MCF 10A (cell line): Measurements from ENCODE around the gene COL27A1. TPM values are rescaled to one million over a fixed set of nuclear protein-coding genes. Genes with fewer than 3 reads are reported as not detected.

ENCODE experiments used
- BruUV-seq: library from RNA; stranded (reverse); fragments of 400-500 nt; replicated peaks from 2 replicates; lab custom pipeline; 2021; lab: Mats Ljungman, UMichigan
- CTCF ChIA-PET: fragments of 300-600 bp; sonication (Branson Sonifier 250); formaldehyde crosslinking; extraction: SDS; loops from one replicate; lab custom pipeline; 2021; ENCODE audit warnings: antibody characterized with exemption, inconsistent platforms; lab: Yijun Ruan, JAX
- POLR2A ChIA-PET: fragments of 300-600, 350-650 bp; sonication (Branson Sonifier 250); formaldehyde crosslinking; extraction: SDS; loops from one replicate; lab custom pipeline; 2020; ENCODE audit warnings: antibody characterized with exemption, inconsistent platforms; lab: Yijun Ruan, JAX
- DNase-seq: peaks from one replicate; pipeline ENCODE4 v3.0.0-alpha.2; 2018; ENCODE audit not compliant: unreplicated experiment
- H3K27ac Mint-ChIP-seq: one replicate; pipeline ENCODE4 v1.8.0; 2022; ENCODE audit warnings: mild to moderate bottlenecking, low read depth, mixed read lengths; ENCODE audit not compliant: unreplicated experiment
- H3K27me3 Mint-ChIP-seq: one replicate; pipeline ENCODE4 v1.8.0; 2022; ENCODE audit warnings: mixed read lengths; ENCODE audit not compliant: insufficient read depth, unreplicated experiment
- H3K36me3 Mint-ChIP-seq: one replicate; pipeline ENCODE4 v1.8.0; 2022; ENCODE audit warnings: mild to moderate bottlenecking, moderate library complexity, mixed read lengths; ENCODE audit not compliant: insufficient read depth, unreplicated experiment
- H3K4me1 Mint-ChIP-seq: one replicate; pipeline ENCODE4 v1.8.0; 2022; ENCODE audit warnings: mixed read lengths; ENCODE audit not compliant: insufficient read depth, unreplicated experiment
- H3K4me3 Mint-ChIP-seq: one replicate; pipeline ENCODE4 v1.8.0; 2022; ENCODE audit warnings: mild to moderate bottlenecking, moderate library complexity, mixed read lengths; ENCODE audit not compliant: unreplicated experiment
- H3K9me3 Mint-ChIP-seq: one replicate; pipeline ENCODE4 v1.8.0; 2022; ENCODE audit warnings: mixed read lengths; ENCODE audit not compliant: unreplicated experiment
- CTCF ChIP-seq: fragments of 200-600 bp; IDR thresholded peaks from one replicate; pipeline ENCODE4 v1.8.0; 2022; ENCODE audit warnings: antibody characterized with exemption, mild to moderate bottlenecking; ENCODE audit not compliant: unreplicated experiment
- intact Hi-C: fragments of 100-400 bp; cut with micrococcal nuclease; formaldehyde crosslinking; loops from 2 replicates; pipeline ENCODE4 v1.14.1; 2022
- total RNA-seq: library from RNA; stranded (reverse); gene quantifications from 2 replicates; pipeline ENCODE4 v1.2.3, GENCODE V29; 2022

COL27A1 gene
- total RNA-seq, 1 experiment from 2014 or later = 2.9 TPM

GRCh38 chr9:114346146-114346545, 190.8 kb downstream of the COL27A1 start:
- CTCF ChIA-PET = interaction anchor here (0.6 to 1.7 kb wide), 2 partner anchors 59 to 1071 kb away, joined by 4 to 7 read pairs; partner anchors contain the start of genes CDC26 and PRPF4
- no peak for DNase-seq
- no peak for TF ChIP-seq CTCF
- BruUV-seq = no TSS peak
- H3K27ac Mint-ChIP-seq = no peak overlapping the region
- intact Hi-C loops = no loop called here
- H3K4me3 Mint-ChIP-seq = no peak overlapping the region
- POLR2A ChIA-PET = no interaction called here
- no peaks in the 10 kb centered on the region for H3K9me3 Mint-ChIP-seq
- H3K4me1 Mint-ChIP-seq = peaks cover 13% of the 10 kb centered on the region
- peaks cover 19% of the 10 kb centered on the region for H3K36me3 Mint-ChIP-seq
- H3K27me3 Mint-ChIP-seq = no peaks in the 10 kb centered on the region

DNA sequence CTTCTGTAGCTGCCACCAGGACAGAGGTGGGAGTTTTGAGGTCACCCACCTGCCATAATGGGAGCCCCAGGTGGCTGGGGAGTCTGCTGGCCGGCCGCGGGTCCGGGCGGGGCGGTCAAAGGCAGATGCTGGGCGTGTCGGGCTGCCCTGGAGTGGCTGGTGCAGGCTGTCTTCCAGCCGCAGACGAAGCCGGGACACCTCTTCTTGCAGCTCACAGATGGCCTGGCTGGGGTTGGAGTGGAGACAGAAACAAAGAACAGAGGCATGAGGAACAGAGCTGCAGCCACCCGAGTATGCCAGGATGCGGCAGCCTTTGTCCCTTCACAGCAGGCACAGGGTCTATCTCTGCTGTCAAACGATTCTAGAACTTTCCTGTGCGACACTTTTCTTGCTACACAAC, 192.3 kb downstream of the COL27A1 start:
- intact Hi-C loops = no loop called here
- BruUV-seq = no TSS peak
- H3K4me1 Mint-ChIP-seq = peaks cover 13% of the 10 kb centered on the region
- no peaks in the 10 kb centered on the region for H3K27me3 Mint-ChIP-seq
- H3K4me3 Mint-ChIP-seq = no peak overlapping the region
- H3K27ac Mint-ChIP-seq = no peak overlapping the region
- no peaks in the 10 kb centered on the region for H3K9me3 Mint-ChIP-seq
- ChIA-PET POLR2A (no interaction called here), CTCF (interaction anchor here (1.1 to 1.4 kb wide), 3 partner anchors 9 to 306 kb away, joined by 3 to 4 read pairs (median 3); no protein-coding TSS in a partner anchor)
- no peak for DNase-seq
- no peak for TF ChIP-seq CTCF
- H3K36me3 Mint-ChIP-seq = peaks cover 15% of the 10 kb centered on the region

GRCh38 chr9:114348261-114348905, 193.0 kb downstream of the COL27A1 start:
- no peak overlapping the region for H3K4me3 Mint-ChIP-seq
- no peak for TF ChIP-seq CTCF
- no peaks in the 10 kb centered on the region for H3K27me3 Mint-ChIP-seq
- peaks cover 15% of the 10 kb centered on the region for H3K36me3 Mint-ChIP-seq
- H3K9me3 Mint-ChIP-seq = no peaks in the 10 kb centered on the region
- BruUV-seq = no TSS peak
- peaks cover 13% of the 10 kb centered on the region for H3K4me1 Mint-ChIP-seq
- CTCF ChIA-PET = interaction anchor here (1.0 to 1.4 kb wide), 5 partner anchors 9 to 305 kb away, joined by 3 to 4 read pairs (median 3); no protein-coding TSS in a partner anchor
- H3K27ac Mint-ChIP-seq = peak overlapping the region; percentile 54
- POLR2A ChIA-PET = interaction anchor here (0.8 to 1.9 kb wide), 3 partner anchors 16 to 305 kb away, joined by 3 to 7 read pairs (median 4); no protein-coding TSS in a partner anchor
- no peak for DNase-seq
- intact Hi-C loops = no loop called here

DNA sequence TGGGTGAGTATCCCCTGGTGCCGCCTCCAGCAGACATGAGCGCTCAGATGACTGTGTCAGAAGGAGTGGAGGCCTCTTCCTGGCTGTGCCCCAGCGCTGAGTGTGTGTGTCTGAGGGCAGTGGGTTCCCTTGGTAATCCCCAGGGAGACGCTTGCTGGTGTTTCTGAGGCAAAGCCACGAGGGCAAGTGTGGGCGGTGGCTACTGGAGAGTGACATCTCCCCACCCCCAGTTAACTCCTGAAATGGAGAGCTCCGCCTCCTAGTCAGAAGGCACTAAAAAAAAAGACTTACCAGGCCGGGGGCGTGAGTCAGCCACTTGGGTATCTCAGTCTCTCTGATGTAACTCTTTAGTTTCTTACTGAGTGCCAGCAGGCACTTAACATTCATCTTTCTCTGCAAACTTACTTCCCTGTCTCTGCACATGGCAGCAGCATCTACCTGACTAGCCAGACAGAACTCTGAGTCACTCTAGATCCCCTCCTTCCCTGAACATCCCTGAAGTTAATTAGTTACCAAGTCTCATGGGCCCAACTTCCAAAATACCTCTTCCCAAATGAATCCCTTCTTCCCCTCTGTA, 193.7 kb downstream of the COL27A1 start:
- H3K27me3 Mint-ChIP-seq = no peaks in the 10 kb centered on the region
- CTCF ChIA-PET = interaction anchor here (1.0 to 1.2 kb wide), 3 partner anchors 10 to 56 kb away, joined by 3 to 4 read pairs (median 4); no protein-coding TSS in a partner anchor
- no peak for TF ChIP-seq CTCF
- H3K9me3 Mint-ChIP-seq = no peaks in the 10 kb centered on the region
- POLR2A ChIA-PET = interaction anchor here (0.5 to 1.9 kb wide), 4 partner anchors 16 to 304 kb away, joined by 3 to 7 read pairs (median 4); no protein-coding TSS in a partner anchor
- H3K27ac Mint-ChIP-seq = peak overlapping the region; percentile 54
- intact Hi-C loops = no loop called here
- peak; percentile 97 for DNase-seq
- no TSS peak for BruUV-seq
- peaks cover 15% of the 10 kb centered on the region for H3K36me3 Mint-ChIP-seq
- peaks cover 13% of the 10 kb centered on the region for H3K4me1 Mint-ChIP-seq
- H3K4me3 Mint-ChIP-seq = no peak overlapping the region
